ENCODE data around the gene TREX2. TPM values are rescaled to one million over a fixed set of nuclear protein-coding genes. Genes with fewer than 3 reads are reported as not detected.

TREX2 gene
- total and polyA plus RNA-seq, 11 donors, result 0.22 to 0.48 (median 0.29) TPM; not detected in 3

- Histone ChIP-seq H3K4me1 (no peaks in the 10 kb centered on the region), H3K9me3 (no peaks in the 10 kb centered on the region), H3K4me3 (no peak overlapping the region), H3K27ac (no peak overlapping the region), H3K27me3 (peaks cover 0 to 16% (median 0%) of the 10 kb centered on the region in 9 donors), H3K36me3 (no peaks in the 10 kb centered on the region)
- WGBS, 4 donors, result 74 to 82% (median 78%) methylated on average over 13 of the region's 13 CpGs
- intact Hi-C loops (cut with DNase I), result loop anchor here in 1 of 10 donors (10.0 kb wide), 1 partner anchor 406 kb away; no protein-coding TSS in a partner anchor
- DNase-seq, result no peak
- TF ChIP-seq POLR2A (IDR thresholded peaks at IDR 0.05), result no peak
- TF ChIP-seq, protein P1, sequence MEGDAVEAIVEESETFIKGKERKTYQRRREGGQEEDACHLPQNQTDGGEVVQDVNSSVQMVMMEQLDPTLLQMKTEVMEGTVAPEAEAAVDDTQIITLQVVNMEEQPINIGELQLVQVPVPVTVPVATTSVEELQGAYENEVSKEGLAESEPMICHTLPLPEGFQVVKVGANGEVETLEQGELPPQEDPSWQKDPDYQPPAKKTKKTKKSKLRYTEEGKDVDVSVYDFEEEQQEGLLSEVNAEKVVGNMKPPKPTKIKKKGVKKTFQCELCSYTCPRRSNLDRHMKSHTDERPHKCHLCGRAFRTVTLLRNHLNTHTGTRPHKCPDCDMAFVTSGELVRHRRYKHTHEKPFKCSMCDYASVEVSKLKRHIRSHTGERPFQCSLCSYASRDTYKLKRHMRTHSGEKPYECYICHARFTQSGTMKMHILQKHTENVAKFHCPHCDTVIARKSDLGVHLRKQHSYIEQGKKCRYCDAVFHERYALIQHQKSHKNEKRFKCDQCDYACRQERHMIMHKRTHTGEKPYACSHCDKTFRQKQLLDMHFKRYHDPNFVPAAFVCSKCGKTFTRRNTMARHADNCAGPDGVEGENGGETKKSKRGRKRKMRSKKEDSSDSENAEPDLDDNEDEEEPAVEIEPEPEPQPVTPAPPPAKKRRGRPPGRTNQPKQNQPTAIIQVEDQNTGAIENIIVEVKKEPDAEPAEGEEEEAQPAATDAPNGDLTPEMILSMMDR (IDR thresholded peaks at IDR 0.05), result no peak
- ATAC-seq, result no peak
Measured at GRCh38 chrX:153440556-153441135, 5.2 kb downstream of the TREX2 start.

- Histone ChIP-seq H3K27ac (no peak overlapping the region), H3K36me3 (no peaks in the 10 kb centered on the region), H3K27me3 (peaks cover 0 to 20% (median 0%) of the 10 kb centered on the region in 9 donors), H3K4me1 (no peaks in the 10 kb centered on the region), H3K9me3 (no peaks in the 10 kb centered on the region), H3K4me3 (no peak overlapping the region)
- intact Hi-C loops (cut with DNase I), result loop anchor here in 3 of 10 donors (5.0 to 10.0 kb wide), 2 partner anchors 405 to 408 kb away; no protein-coding TSS in a partner anchor
- 84 to 95% (median 92%) methylated on average over 4 of the region's 4 CpGs for WGBS, 4 donors
- DNase-seq, result no peak
- peak in 1 of 4 donors; percentile 10 for ATAC-seq
- TF ChIP-seq, protein P1 (IDR thresholded peaks at IDR 0.05), result no peak
- TF ChIP-seq POLR2A (IDR thresholded peaks at IDR 0.05), result no peak
Measured at GRCh38 chrX:153439977-153440376, 5.9 kb downstream of the TREX2 start.

DNA sequence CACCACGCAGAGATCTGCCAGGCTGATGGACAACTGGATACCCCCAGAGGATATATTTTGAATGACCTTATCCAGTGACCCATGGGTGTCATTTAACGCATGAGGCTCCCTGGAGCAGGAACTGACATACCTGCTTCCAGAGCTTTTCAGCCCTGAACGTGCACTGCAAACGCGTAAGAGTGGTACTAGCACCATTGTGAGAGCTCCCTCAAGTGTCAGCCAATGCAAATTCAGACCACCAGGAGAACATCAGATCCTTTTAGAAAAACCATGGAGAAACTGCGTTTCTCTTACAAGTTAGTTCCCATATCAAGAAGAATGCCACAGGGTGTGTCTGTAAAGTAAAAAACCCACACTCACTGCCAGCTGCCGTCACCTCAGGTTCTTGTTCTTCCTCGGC lies 7.3 kb downstream of the TREX2 start:
- ATAC-seq (peak in 2 of 4 donors; percentile 37 to 53), DNase-seq (no peak)
- Histone ChIP-seq H3K27ac (no peak overlapping the region), H3K27me3 (peaks cover 0 to 20% (median 0%) of the 10 kb centered on the region in 9 donors), H3K9me3 (no peaks in the 10 kb centered on the region), H3K4me3 (no peak overlapping the region), H3K36me3 (no peaks in the 10 kb centered on the region), H3K4me1 (no peaks in the 10 kb centered on the region)
- WGBS, 4 donors, result 23 to 55% (median 34%) methylated on average over 8 of the region's 8 CpGs
- TF ChIP-seq POLR2A (IDR thresholded peaks at IDR 0.05), result no peak
- TF ChIP-seq, protein P1 (IDR thresholded peaks at IDR 0.05), result peak in 8 of 12 donors; percentile 10 to 46 (median 25)
- intact Hi-C loops (cut with DNase I), result loop anchor here in 2 of 10 donors (5.0 to 10.0 kb wide), 2 partner anchors 404 to 406 kb away; no protein-coding TSS in a partner anchor

DNA sequence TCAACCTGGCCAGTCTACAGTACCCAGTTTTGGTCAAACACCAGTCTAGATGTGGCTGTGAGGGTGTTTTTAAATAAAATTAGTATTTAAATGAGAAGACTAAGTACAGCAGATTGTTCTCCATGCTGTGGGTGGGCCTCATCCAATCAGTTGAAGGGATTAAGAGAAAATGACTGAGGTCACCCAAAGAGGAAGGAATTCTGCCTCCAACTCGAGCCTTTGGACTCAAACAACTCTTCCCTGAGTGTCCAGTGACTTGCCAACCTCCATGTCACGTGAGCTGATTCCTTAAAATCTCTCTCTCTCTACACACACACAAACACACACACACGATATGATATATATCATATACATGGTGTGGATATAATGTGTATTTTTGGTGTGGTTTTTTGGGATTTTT lies 10.0 kb downstream of the TREX2 start:
- intact Hi-C loops (cut with DNase I), result loop anchor here in 2 of 10 donors (5.0 to 10.0 kb wide), 2 partner anchors 401 to 404 kb away; no protein-coding TSS in a partner anchor
- Histone ChIP-seq H3K27ac (no peak overlapping the region), H3K9me3 (peaks cover 0 to 8% (median 0%) of the 10 kb centered on the region in 12 donors), H3K27me3 (peaks cover 0 to 23% (median 0%) of the 10 kb centered on the region in 9 donors), H3K36me3 (no peaks in the 10 kb centered on the region), H3K4me3 (no peak overlapping the region), H3K4me1 (no peaks in the 10 kb centered on the region)
- DNase-seq (no peak), ATAC-seq (no peak)
- TF ChIP-seq POLR2A (IDR thresholded peaks at IDR 0.05), result no peak
- TF ChIP-seq, protein P1 (IDR thresholded peaks at IDR 0.05), result no peak
- 46 to 76% (median 64%) methylated on average over 3 of the region's 3 CpGs for WGBS, 4 donors

Measured in heart left ventricle (tissue), 16 donors.